ENCODE data around the gene MTHFD1L. TPM values are rescaled to one million over a fixed set of nuclear protein-coding genes. Genes with fewer than 3 reads are reported as not detected.
A peak's percentile ranks its signal among the peaks of the same experiment; 100 is the strongest.

Gene MTHFD1L
- total and polyA plus RNA-seq, 2 donors (not counting 3 experiments of a cell fraction or from before 2014, with no cell fraction given), result 40.2 to 120 TPM

GRCh38 chr6:151101816-151102694, 236.6 kb downstream of the MTHFD1L start:
- Histone ChIP-seq H4K20me1 (replicated peaks; ENCODE audit: control insufficient read depth, extremely low read depth, insufficient read depth, low read length) (no peaks in the 10 kb centered on the region), H3K27me3 (ENCODE audit: control insufficient read depth in 2 of 2, insufficient read depth in 2 of 2, low read length in 2 of 2) (no peaks in the 10 kb centered on the region), H2AFZ (ENCODE audit: low read depth, low read length) (no peak overlapping the region), H3K9me3 (replicated peaks; ENCODE audit: control insufficient read depth, insufficient read depth, low read length) (no peaks in the 10 kb centered on the region), H3K79me2 (ENCODE audit: control insufficient read depth, insufficient read depth, low read length) (no peaks in the 10 kb centered on the region), H3K4me1 (ENCODE audit: control insufficient read depth, extremely low read depth, insufficient read depth, low read length) (no peaks in the 10 kb centered on the region), H3K27ac (ENCODE audit: insufficient read depth, low read depth, low read length) (no peak overlapping the region), H3K9me1 (replicated peaks; ENCODE audit: control insufficient read depth, extremely low read depth, insufficient read depth, low read length) (no peaks in the 10 kb centered on the region), H3K36me3 (ENCODE audit: control insufficient read depth in 2 of 2, extremely low read depth in 1 of 2, insufficient read depth in 2 of 2, low read length in 2 of 2) (peaks cover 0 to 4% of the 10 kb centered on the region in 2 experiments), H3K4me3 (replicated peaks in 1 of 3; ENCODE audit: insufficient read depth in 1 of 3, low read depth in 1 of 3, low read length in 3 of 3) (no peak overlapping the region), H3K4me2 (ENCODE audit: insufficient read depth, low read length) (no peak overlapping the region), H3K9ac (replicated peaks; ENCODE audit: extremely low read depth, insufficient read depth, low read length) (no peak overlapping the region)
- DNase-seq (ENCODE audit: low read depth, low spot score) (peak; percentile 26), FAIRE-seq (no peak)
- no peak for TF ChIP-seq MYC (IDR thresholded peaks at IDR 0.05; ENCODE audit: low read depth, low read length)
- no TSS peak for BruUV-seq (replicated peaks)
- CTCF ChIA-PET, result interaction anchor here (0.6 to 1.4 kb wide), 2 partner anchors 88 to 110 kb away, joined by 3 to 5 read pairs; no protein-coding TSS in a partner anchor
- POLR2A ChIA-PET, result no interaction called here
- dilution Hi-C loops (cut with MboI; ENCODE audit: extremely low pct_ligation_motif_present, low sequenced_read_pairs) (no loop called here), intact Hi-C loops (cut with micrococcal nuclease) (loop anchor here (5.0 kb wide), 1 partner anchor 40 kb away; no protein-coding TSS in a partner anchor)

- H3K9me1 ChIP-seq (replicated peaks; ENCODE audit: control insufficient read depth, extremely low read depth, insufficient read depth, low read length), result no peaks in the 10 kb centered on the region
- no peaks in the 10 kb centered on the region for H3K27me3 ChIP-seq (ENCODE audit: control insufficient read depth in 2 of 2, insufficient read depth in 2 of 2, low read length in 2 of 2)
- H2AFZ ChIP-seq (ENCODE audit: low read depth, low read length), result no peak overlapping the region
- BruUV-seq (replicated peaks), result no TSS peak
- H4K20me1 ChIP-seq (replicated peaks; ENCODE audit: control insufficient read depth, extremely low read depth, insufficient read depth, low read length), result no peaks in the 10 kb centered on the region
- H3K4me2 ChIP-seq (ENCODE audit: insufficient read depth, low read length), result no peak overlapping the region
- POLR2A ChIA-PET, result no interaction called here
- DNase-seq (ENCODE audit: low read depth, low spot score) (no peak), FAIRE-seq (no peak)
- no peaks in the 10 kb centered on the region for H3K4me1 ChIP-seq (ENCODE audit: control insufficient read depth, extremely low read depth, insufficient read depth, low read length)
- no peak for TF ChIP-seq JUN (IDR thresholded peaks at IDR 0.05; ENCODE audit: borderline replicate concordance, insufficient read depth, insufficient read length, low read depth)
- no peak for TF ChIP-seq EZH2 (IDR thresholded peaks at IDR 0.05; ENCODE audit: borderline replicate concordance, low read depth, low read length, severe bottlenecking)
- TF ChIP-seq GATA2 (IDR thresholded peaks at IDR 0.05; ENCODE audit: insufficient read depth, insufficient read length, low read depth, low read length), result no peak
- TF ChIP-seq POLR2AphosphoS5 (IDR thresholded peaks at IDR 0.05; ENCODE audit: insufficient read depth, low read depth, low read length), result no peak
- TF ChIP-seq POLR2A (IDR thresholded peaks at IDR 0.05; ENCODE audit: low read depth, low read length), result no peak
- peaks cover 0 to 4% of the 10 kb centered on the region in 2 experiments for H3K36me3 ChIP-seq (ENCODE audit: control insufficient read depth in 2 of 2, extremely low read depth in 1 of 2, insufficient read depth in 2 of 2, low read length in 2 of 2)
- intact Hi-C loops (cut with micrococcal nuclease) (loop anchor here (5.0 kb wide), 1 partner anchor 39 kb away; no protein-coding TSS in a partner anchor), dilution Hi-C loops (cut with MboI; ENCODE audit: extremely low pct_ligation_motif_present, low sequenced_read_pairs) (no loop called here)
- H3K4me3 ChIP-seq (replicated peaks in 1 of 3; ENCODE audit: insufficient read depth in 1 of 3, low read depth in 1 of 3, low read length in 3 of 3), result no peak overlapping the region
- no peak overlapping the region for H3K27ac ChIP-seq (ENCODE audit: insufficient read depth, low read depth, low read length)
- no peaks in the 10 kb centered on the region for H3K9me3 ChIP-seq (replicated peaks; ENCODE audit: control insufficient read depth, insufficient read depth, low read length)
- no peak overlapping the region for H3K9ac ChIP-seq (replicated peaks; ENCODE audit: extremely low read depth, insufficient read depth, low read length)
- CTCF ChIA-PET, result no interaction called here
- H3K79me2 ChIP-seq (ENCODE audit: control insufficient read depth, insufficient read depth, low read length), result no peaks in the 10 kb centered on the region
Measured at GRCh38 chr6:151103266-151103665, 237.8 kb downstream of the MTHFD1L start.
